ES-I3 (cell line): Measurements from ENCODE around the gene TRPV6.

Experiments
- H3K36me3 ChIP-seq: 2 replicates; pipeline ENCODE4 v1.6.1; 2013; ENCODE audit warnings: mild to moderate bottlenecking, low read length, control low read depth, moderate library complexity; ENCODE audit not compliant: insufficient read depth
- H3K4me1 ChIP-seq: 2 replicates; pipeline ENCODE4 v1.6.1; 2013; ENCODE audit warnings: mild to moderate bottlenecking, control low read depth, low read length; ENCODE audit not compliant: insufficient read depth
- H3K9ac ChIP-seq: 2 replicates; pipeline ENCODE4 v1.6.1; 2013; ENCODE audit warnings: low read depth, mild to moderate bottlenecking, low read length, moderate library complexity
- H3K9me3 ChIP-seq: 2 replicates; pipeline ENCODE4 v1.6.1; 2013; ENCODE audit warnings: mild to moderate bottlenecking, low read length, moderate library complexity; ENCODE audit not compliant: control insufficient read depth, insufficient read depth

Gene TRPV6

DNA sequence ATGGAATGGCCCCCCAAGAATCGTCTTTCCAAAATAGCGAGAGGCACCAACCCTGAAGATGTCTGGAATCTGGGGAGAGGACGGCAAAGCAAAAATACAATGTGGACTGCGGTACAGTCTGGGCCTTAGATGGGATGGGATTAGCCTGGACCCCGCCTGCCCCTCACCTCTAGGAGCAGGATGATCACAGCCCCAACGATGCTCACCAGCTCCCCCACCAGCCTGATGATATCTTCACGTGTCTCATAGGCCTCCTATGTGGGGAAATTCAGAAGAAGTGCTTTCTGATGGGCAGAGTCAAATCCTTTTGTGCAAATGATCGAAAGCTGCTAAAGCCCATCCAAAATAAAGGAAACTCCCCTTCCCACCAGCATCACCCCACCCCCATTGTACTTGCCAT, 29.8 kb upstream of the TRPV6 start:
- H3K4me1 ChIP-seq, result no peaks in the 10 kb centered on the region
- no peaks in the 10 kb centered on the region for H3K36me3 ChIP-seq
- H3K9me3 ChIP-seq, result no peaks in the 10 kb centered on the region
- H3K9ac ChIP-seq, result no peak overlapping the region

DNA sequence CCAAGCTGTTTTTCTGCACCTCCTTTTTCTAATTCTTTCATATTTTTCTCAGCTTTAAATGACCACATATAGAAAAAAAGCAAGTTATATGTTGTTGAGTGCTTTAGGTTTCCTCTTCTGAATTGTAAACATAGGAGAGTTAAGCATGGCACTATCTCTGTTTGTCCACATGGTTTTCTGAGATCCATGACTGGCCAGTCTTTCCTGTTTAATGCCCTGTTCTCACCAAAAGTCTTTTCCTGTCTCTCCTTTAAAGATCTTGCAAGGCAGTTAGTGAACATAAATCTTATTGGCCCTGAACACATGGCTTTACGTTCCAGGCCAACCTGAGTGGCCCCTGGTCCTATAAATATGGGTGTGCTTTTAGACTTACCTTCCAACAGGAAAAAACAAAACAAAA, 28.6 kb upstream of the TRPV6 start:
- Histone ChIP-seq H3K9ac (no peak overlapping the region), H3K36me3 (no peaks in the 10 kb centered on the region), H3K4me1 (no peaks in the 10 kb centered on the region), H3K9me3 (no peaks in the 10 kb centered on the region)

DNA sequence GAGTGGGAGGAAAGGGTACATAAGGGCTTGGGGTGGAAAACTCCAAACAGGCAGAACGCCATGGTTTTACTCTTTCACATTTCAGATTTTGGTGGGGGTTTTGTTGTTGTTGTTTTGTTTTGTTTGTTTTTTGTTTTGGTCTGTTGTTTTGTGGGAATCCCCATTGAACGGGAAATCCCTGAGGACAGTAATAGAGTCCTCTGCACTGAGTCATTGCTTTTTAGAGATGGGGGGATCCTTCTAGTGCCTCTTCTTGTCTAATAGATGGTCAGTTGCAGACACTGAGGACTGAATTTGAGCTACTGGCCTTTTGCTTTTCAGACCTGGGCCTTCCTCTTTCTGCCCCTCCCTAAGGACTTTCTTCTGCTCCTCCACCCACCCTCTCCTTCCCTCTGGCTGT, 28.0 kb upstream of the TRPV6 start:
- Histone ChIP-seq H3K36me3 (no peaks in the 10 kb centered on the region), H3K4me1 (no peaks in the 10 kb centered on the region), H3K9me3 (no peaks in the 10 kb centered on the region), H3K9ac (no peak overlapping the region)

DNA sequence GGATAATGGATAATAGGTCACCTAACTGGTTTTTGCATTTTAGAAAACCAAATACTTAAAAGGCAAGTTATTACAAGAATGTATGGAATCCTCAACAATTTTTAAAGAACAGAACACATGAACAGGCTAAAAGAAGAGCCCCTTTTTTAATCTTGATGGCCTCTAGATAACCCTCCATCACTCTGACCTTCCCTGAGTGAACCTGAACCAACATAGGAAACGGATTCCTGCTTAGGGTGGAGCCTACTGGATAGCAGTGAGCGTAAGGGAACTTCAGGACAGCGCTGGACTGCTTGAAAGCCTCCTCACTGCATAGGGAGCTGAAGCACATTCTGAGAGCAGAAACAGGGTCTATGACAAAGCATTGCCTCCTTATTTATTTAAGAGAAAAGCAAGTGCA, 27.5 kb upstream of the TRPV6 start:
- Histone ChIP-seq H3K36me3 (no peaks in the 10 kb centered on the region), H3K9ac (no peak overlapping the region)

DNA sequence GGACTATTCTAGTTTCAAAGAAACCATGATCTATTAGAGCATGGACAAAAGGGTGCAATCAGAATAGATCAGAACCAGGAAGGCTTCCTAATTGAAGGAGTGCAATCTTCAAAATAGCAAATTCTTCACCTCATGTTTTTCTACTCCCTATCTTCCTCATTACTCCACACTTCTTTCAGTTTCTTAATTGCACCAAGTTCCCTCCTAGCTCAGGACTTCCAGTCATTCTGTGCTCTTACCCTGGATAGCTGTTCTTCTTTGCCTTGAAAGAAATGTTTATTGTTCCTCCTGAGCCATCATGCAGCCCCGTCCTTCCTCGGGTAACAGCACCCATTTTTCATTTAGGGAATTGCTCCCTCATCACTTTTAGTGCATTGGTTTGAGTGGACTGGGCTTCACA, 24.9 kb upstream of the TRPV6 start:
- H3K9ac ChIP-seq, result no peak overlapping the region
- H3K4me1 ChIP-seq, result no peaks in the 10 kb centered on the region
- H3K36me3 ChIP-seq, result no peaks in the 10 kb centered on the region
- 0 out of 2 replicates have a peak, but pooled peaks cover 2% of the 10 kb centered on the region for H3K9me3 ChIP-seq

More for the DNA sequence above, 27.5 kb upstream of the TRPV6 start:
- Histone ChIP-seq H3K9me3 (no peaks in the 10 kb centered on the region), H3K4me1 (no peaks in the 10 kb centered on the region)

DNA sequence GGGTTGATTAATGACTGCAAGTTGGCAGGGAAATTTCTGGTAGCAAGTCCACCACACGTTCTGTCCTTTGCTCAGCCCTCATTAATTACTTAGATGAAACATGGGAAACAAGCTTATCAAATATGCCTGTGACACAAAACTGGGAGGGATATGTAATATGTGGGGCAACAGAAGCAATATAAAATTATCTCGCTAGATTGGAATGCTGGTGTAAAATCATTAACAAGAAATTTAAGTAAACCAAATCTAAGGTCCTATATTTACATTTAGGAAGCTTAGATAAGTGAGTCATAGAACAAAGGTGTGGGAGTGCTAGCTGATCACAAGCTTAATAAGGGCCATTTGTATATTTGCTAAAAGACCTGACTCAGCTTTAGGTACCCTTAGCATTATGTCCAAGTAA, 24.5 kb upstream of the TRPV6 start:
- Histone ChIP-seq H3K4me1 (no peaks in the 10 kb centered on the region), H3K9me3 (0 out of 2 replicates have a peak, but pooled peaks cover 2% of the 10 kb centered on the region), H3K9ac (no peak overlapping the region), H3K36me3 (no peaks in the 10 kb centered on the region)

DNA sequence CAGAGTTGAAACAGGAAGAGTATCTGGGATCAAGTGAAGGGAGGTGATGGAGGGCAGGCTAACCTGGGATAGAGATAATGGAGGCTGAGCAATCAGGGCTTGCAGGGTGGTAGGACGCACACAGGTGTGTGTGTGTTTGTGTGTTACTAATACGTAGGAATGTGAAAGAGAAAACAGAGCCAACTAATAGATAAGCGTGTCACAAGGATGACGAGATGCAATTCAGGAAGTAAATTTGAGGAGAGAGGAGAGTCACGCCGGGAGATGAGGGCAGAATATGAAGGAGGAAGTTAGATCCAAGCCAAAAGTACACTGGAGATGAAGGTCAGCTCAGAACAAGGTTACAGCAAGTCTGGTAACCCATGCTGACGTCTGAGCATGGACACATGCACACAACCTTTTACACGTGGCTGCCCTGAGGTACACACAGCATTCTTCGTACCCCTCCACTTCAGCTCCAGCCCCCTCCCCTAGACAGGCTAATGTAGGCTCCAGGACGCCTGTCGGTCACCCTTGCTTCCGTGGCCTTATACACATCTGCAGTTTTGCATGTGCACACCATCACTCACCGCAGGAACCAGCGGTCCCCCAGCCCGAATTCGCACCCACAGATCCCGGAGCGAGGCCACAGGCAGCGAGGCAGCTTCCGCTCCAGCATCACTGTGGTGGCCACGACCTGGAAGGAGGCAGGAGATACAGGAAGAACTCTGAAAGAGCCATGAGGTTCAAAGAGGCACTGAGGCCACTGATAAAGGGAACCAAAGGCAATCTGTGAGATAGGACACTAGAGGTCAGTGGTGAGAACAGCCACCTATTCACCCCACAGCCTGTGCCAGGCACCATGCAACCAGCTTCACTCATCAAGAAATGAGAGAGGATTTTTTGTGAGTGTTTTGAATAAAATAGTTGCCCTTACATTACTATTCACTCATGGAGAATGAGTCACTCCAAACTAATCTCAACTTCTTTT, 23.7 kb upstream of the TRPV6 start:
- 0 out of 2 replicates have a peak, but pooled peaks cover 2% of the 10 kb centered on the region for H3K9me3 ChIP-seq
- no peaks in the 10 kb centered on the region for H3K36me3 ChIP-seq
- H3K4me1 ChIP-seq, result no peaks in the 10 kb centered on the region
- H3K9ac ChIP-seq, result no peak overlapping the region

DNA sequence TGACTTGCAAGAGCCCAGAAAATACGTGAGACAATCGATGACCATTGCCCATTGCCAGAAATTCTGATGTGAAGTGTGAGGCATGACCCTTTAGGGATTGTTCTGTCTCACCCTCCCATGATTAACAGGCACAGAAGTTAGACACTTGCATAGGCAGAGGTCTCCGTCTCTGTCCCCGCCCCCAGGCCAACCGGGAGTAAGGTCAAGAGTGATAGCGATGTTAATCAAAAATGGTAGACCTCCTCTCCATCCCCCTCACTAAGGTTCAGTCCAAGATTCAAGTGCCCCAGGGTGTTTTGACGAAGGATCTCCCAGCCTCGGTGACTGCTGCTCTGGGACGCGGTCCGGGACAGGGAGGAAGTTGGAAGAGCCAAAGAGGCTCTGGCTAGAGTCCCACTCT, 22.7 kb upstream of the TRPV6 start:
- Histone ChIP-seq H3K4me1 (no peaks in the 10 kb centered on the region), H3K36me3 (no peaks in the 10 kb centered on the region), H3K9ac (no peak overlapping the region), H3K9me3 (peaks cover 6% of the 10 kb centered on the region; the same call in 1 of the 2 replicates)

DNA sequence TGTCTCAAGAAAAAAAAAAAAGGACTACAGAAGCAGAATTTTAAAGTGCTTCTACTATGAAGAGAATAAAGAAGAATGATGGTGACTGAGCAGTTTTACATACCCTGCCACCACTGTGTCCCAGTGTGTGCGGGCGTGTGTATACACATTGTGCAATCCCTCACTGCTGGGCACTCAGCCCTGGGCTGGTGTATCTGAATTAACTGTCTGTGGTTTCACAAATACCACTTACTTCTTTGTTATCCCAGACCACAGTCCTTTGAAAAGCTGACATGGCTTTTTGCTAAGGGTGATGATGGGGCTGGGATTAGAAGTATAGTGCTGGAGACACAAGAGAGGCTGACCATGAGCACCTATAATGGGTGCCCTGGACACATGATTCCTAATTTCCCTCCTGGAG, 21.1 kb upstream of the TRPV6 start:
- Histone ChIP-seq H3K36me3 (no peaks in the 10 kb centered on the region), H3K4me1 (no peaks in the 10 kb centered on the region), H3K9me3 (peaks cover 6% of the 10 kb centered on the region; the same call in 1 of the 2 replicates), H3K9ac (no peak overlapping the region)

DNA sequence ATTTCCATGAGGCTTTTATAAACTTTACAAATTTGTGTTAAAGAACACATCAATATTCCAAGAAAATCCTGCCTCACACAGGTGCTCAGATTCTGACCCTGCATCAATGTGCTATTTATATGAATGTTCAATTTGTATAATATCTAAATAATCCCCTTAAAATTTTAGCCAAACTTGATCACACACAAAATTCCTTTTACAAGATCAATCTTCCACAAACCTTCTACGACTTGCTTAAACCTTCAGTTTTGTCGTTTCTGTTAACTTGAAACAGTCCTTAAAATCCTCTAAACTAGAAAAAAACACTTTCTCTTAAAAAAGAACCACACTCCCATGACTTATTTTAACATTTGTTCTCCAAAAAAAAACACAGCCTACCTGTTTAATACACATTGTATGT, 20.2 kb upstream of the TRPV6 start:
- Histone ChIP-seq H3K36me3 (no peaks in the 10 kb centered on the region), H3K9me3 (peaks cover 6% of the 10 kb centered on the region; the same call in 1 of the 2 replicates), H3K9ac (no peak overlapping the region)

DNA sequence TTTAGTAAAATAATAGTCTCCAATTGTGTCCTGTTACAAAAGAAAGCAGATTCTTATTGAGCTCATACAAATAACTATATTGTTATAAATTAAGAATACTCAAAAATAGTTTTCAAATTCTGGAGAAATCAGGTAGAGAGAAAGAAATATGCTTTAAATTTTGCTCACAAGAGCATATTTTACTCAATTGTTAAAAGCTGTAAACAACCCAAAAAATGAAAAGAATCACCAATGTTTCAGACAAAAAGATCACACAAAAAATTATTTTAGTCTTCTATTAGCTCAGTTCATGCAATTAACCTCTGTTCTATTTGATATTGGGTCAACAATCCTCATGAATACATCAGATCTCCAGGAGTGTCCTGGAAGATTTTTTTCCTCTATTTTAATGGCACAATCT, 18.6 kb upstream of the TRPV6 start:
- H3K4me1 ChIP-seq, result no peaks in the 10 kb centered on the region
- H3K9me3 ChIP-seq, result peaks cover 6% of the 10 kb centered on the region; the same call in 1 of the 2 replicates
- H3K9ac ChIP-seq, result no peak overlapping the region
- H3K36me3 ChIP-seq, result no peaks in the 10 kb centered on the region

More for the DNA sequence above, 20.2 kb upstream of the TRPV6 start:
- H3K4me1 ChIP-seq, result no peaks in the 10 kb centered on the region

DNA sequence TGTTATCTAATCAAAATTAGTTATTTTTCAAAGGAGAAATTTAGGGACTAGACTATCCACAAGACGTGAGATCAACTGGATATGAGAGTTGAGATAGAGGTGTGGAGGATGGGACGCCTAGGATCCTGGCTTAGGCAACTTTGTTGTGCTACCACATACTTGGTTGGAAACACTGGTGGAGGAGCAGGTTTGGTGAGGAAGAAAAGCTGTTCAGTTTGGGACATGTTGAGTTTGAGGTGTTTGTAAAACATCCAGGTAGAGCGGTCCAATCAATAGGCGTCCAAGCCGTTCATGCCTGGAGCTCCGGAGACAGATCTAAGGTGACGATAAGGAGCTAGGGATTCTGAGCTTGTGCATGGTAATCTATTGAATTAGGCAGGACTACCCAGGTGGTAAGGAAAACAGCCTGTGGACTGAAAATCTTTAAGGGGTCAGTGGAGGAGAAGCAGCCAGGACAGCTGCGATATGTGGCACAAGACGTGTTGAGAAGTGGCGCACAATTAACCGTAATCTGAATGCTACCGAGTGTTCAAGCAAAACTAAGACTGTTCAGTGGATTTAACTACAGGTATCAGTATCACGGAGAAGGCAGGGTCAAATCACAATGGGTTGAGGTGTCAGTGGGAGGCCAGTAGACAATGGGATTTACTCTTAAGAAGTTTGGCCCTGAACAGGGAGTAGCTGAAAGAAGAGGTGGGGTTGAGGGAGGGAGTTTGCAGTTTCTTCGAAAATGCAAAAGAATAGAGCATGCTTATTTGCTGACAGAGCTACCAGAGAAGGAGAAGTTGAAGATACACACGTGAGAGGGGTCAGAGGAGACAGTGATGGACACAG, 16.1 kb upstream of the TRPV6 start:
- Histone ChIP-seq H3K9me3 (peaks cover 4% of the 10 kb centered on the region; the same call in 1 of the 2 replicates), H3K4me1 (no peaks in the 10 kb centered on the region), H3K9ac (no peak overlapping the region), H3K36me3 (no peaks in the 10 kb centered on the region)

DNA sequence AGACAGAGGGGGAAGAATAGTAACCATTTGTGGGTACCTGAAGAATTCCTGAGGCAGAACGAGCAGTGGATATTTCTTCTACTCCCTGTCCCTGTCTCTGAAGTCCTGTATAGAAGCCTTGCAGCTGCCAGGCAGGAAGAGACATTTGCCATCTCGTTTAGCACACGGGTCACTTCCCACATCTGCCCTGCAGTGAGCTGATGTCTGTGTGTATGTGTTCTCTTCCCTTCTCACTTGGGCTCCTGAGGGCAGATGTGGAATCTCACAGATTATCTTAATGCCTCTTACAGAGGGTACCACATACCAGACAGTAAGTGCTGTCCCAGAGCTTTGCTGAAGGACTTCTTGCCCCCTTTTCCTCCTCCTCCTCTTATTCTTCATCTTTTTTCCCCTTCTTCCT, 14.1 kb upstream of the TRPV6 start:
- Histone ChIP-seq H3K9me3 (peaks cover 4% of the 10 kb centered on the region; the same call in 1 of the 2 replicates), H3K4me1 (no peaks in the 10 kb centered on the region), H3K36me3 (no peaks in the 10 kb centered on the region)

DNA sequence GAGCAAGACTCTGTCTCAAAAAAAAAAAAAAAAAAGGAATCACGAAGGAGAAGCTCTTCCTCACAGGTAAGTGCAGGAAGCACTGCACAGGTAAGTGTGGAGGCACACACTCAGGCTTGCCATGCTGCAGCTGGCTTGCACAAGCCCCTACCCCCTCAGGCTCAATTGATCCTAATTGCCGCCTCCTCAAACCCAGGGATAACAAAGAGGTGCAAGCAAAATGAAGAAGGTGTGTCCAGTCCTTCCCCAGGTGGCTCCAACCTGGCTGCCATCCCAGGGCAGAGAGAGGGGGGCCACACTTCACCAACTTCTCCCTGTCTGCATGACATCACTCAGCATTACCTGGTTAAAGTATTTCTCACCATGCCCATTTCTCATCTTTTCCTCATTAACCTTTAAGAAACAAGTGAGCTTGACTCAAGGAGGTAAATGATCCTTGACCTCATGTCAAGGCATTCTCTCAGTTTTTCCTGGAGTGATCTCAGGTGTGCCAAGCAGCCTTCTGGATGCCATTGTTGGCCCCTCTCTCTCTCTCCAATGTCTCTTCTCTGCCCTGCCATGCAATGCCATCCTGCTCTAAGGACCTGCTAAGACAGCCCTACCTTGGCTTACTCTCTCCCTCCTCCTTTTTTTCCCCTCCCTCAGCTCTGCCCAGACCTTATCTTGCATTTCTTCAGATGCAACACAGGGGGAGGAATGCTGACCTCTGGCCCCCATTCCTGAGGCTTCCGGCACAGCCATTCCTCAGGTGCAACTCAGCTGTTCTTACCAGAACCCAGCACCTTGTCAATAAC, 13.0 kb upstream of the TRPV6 start:
- peaks cover under 1% of the 10 kb centered on the region; the same call in 1 of the 2 replicates for H3K9me3 ChIP-seq
- H3K9ac ChIP-seq, result no peak overlapping the region
- H3K4me1 ChIP-seq, result 0 out of 2 replicates have a peak, but pooled peaks cover 3% of the 10 kb centered on the region
- H3K36me3 ChIP-seq, result no peaks in the 10 kb centered on the region

More for the DNA sequence above, 14.1 kb upstream of the TRPV6 start:
- no peak overlapping the region for H3K9ac ChIP-seq
